Measurements from ENCODE around the gene THOP1. TPM values are rescaled to one million over a fixed set of nuclear protein-coding genes. Genes with fewer than 3 reads are reported as not detected.

Gene THOP1
- total RNA-seq, 2 donors from 2014 or later: 31.3 to 55.2 TPM

DNA sequence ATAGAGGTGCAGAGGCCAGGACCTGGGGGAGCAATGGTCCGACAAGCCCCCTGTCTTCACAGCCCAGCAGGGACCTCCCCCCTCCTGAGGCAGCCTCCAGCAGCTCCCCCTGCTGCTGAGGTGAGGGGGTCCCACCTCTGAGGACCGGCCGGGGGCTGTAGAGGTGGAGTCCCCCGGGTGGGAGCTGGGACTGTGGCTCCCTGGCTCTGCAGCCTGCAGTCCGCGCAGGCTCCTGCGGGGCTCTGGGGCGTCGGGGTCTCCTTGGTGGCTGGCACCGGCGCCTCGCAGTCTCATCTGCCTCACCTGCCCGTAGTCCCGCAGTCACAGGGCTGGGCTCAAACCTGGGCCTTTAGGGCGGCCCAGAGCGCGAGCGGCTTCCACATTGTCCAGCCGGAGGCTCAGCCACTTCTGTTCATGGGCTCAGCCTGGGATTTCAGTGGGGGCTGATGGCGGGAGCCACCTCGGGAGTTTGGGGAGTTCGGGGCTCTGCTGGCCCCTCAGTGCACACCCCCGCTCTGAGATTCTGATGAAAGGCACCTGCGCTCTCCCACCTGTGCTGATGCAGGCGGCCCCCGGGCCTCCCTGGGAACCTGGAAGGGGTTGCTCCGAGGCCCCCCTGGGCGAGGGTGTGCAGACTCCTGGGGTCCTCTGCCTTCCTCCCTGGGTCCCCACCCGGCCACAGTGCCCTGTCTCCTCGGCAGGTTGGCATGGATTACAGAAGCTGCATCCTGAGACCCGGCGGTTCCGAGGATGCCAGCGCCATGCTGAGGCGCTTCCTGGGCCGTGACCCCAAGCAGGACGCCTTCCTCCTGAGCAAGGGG, 27.3 kb downstream of the THOP1 start:
- Histone ChIP-seq H3K27ac (no peak overlapping the region), H3K9me3 (no peaks in the 10 kb centered on the region), H3K36me3 (peaks cover 14% of the 10 kb centered on the region), H3K4me1 (ENCODE audit: control insufficient read depth in 1 of 2, low read depth in 2 of 2) (no peaks in the 10 kb centered on the region), H3K4me3 (no peak overlapping the region), H3K27me3 (replicated peaks; ENCODE audit: insufficient read depth) (no peaks in the 10 kb centered on the region)
- DNase-seq (ENCODE audit: low spot score) (no peak), ATAC-seq (ENCODE audit: insufficient number of reproducible peaks, low FRiP score, low read depth) (no peak)
- TF ChIP-seq, protein P1, sequence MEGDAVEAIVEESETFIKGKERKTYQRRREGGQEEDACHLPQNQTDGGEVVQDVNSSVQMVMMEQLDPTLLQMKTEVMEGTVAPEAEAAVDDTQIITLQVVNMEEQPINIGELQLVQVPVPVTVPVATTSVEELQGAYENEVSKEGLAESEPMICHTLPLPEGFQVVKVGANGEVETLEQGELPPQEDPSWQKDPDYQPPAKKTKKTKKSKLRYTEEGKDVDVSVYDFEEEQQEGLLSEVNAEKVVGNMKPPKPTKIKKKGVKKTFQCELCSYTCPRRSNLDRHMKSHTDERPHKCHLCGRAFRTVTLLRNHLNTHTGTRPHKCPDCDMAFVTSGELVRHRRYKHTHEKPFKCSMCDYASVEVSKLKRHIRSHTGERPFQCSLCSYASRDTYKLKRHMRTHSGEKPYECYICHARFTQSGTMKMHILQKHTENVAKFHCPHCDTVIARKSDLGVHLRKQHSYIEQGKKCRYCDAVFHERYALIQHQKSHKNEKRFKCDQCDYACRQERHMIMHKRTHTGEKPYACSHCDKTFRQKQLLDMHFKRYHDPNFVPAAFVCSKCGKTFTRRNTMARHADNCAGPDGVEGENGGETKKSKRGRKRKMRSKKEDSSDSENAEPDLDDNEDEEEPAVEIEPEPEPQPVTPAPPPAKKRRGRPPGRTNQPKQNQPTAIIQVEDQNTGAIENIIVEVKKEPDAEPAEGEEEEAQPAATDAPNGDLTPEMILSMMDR (IDR thresholded peaks at IDR 0.05): no peak

DNA sequence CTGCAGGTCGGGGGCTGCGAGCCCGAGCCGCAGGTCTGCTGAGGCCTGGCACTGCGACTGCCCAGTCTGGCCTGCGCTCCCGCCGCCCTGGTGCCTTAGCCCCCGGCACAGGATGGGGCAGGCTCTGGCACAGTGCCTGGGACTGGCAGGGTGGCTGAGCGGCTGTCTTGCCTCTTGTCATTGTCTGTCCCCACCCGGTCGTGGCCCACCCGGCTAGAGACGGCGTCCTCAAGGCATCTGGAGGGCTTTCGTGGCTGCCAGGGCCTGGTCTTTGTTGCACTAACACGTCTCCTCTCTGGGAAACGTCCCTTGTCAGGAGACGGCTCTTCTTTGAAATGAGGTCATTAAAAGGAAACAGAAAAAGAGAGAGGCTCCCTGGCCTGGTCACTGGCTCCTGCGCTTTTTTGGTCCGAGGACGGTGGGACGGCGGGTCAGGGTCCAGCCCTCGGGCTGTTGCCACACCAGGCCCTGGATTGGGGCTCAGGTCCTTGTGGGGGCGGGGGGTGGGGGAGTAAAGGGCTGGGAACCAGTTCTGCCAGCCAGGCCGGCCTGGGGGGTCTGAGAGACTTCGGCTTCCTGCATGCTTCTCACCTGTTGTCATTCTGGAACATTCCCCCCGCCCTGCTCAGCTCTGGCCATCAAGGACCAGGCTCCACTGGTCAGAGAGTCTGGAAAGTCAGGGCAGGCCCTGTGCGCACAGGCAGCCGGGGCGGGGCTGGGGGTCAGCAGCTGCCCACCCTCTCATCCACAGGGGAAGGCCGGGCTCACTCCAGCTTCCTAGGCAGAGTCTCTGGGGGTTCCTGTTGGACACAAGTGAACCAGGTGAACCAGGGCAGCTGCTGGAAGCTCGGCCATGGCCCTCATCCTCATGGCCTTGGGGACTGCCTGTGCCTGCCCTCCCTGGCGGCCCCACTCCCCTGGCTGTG, 28.2 kb downstream of the THOP1 start:
- Histone ChIP-seq H3K4me3 (no peak overlapping the region), H3K9me3 (no peaks in the 10 kb centered on the region), H3K4me1 (ENCODE audit: control insufficient read depth in 1 of 2, low read depth in 2 of 2) (no peaks in the 10 kb centered on the region), H3K27me3 (replicated peaks; ENCODE audit: insufficient read depth) (no peaks in the 10 kb centered on the region), H3K36me3 (peaks cover 10% of the 10 kb centered on the region), H3K27ac (no peak overlapping the region)
- TF ChIP-seq, protein P1 (IDR thresholded peaks at IDR 0.05): no peak
- no peak for DNase-seq (ENCODE audit: low spot score)
- ATAC-seq (ENCODE audit: insufficient number of reproducible peaks, low FRiP score, low read depth): no peak

DNA sequence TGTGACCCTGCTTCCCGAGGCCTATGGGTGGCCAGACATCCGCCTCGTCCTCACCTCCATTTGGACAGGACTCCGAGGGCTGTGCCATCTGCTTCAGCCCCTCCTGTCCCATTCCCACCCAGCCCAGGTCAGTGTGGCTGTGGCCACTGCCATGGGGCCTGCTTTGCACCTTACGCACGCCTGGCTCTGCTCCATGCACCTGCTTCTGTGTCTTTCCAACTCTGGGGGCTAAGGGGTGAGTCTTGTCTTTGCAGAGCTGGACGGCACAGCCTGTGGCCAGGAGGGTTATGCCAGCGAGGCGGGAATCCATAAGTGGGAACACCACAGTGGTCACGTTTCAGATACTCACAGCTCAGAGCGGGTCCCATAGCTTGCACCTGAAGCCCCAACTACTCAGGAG, 29.1 kb downstream of the THOP1 start:
- TF ChIP-seq, protein P1 (IDR thresholded peaks at IDR 0.05): no peak
- Histone ChIP-seq H3K4me1 (ENCODE audit: control insufficient read depth in 1 of 2, low read depth in 2 of 2) (no peaks in the 10 kb centered on the region), H3K27me3 (replicated peaks; ENCODE audit: insufficient read depth) (no peaks in the 10 kb centered on the region), H3K9me3 (no peaks in the 10 kb centered on the region), H3K27ac (no peak overlapping the region), H3K4me3 (no peak overlapping the region), H3K36me3 (peaks cover 5% of the 10 kb centered on the region)
- ATAC-seq (ENCODE audit: insufficient number of reproducible peaks, low FRiP score, low read depth): no peak
- DNase-seq (ENCODE audit: low spot score): no peak

DNA sequence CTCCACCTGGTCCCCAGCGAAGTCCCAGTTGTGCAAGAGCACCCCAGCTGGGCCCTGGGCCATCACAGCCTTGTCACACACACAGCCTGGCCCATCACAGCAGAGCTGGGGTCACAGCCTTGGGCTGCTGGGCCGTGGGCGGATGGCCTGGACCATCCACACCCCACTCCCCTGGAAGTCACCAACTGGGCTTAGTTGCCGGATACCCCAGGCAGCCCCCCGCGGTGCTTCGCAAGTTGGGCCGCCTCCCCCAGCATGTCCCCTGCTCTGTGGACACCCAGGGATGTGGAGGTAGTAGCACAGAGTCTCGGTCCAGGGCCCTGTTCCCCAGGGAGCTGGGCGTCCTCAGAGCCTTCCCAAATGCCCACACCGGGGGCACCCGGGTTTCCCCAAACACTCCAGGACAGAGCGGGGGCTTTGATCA, 29.9 kb downstream of the THOP1 start:
- Histone ChIP-seq H3K4me1 (ENCODE audit: control insufficient read depth in 1 of 2, low read depth in 2 of 2) (peaks cover 0 to 2% of the 10 kb centered on the region in 2 donors), H3K9me3 (no peaks in the 10 kb centered on the region), H3K27ac (no peak overlapping the region), H3K4me3 (no peak overlapping the region), H3K27me3 (replicated peaks; ENCODE audit: insufficient read depth) (no peaks in the 10 kb centered on the region), H3K36me3 (no peaks in the 10 kb centered on the region)
- TF ChIP-seq, protein P1 (IDR thresholded peaks at IDR 0.05): no peak
- DNase-seq (ENCODE audit: low spot score): no peak
- ATAC-seq (ENCODE audit: insufficient number of reproducible peaks, low FRiP score, low read depth): no peak

DNA sequence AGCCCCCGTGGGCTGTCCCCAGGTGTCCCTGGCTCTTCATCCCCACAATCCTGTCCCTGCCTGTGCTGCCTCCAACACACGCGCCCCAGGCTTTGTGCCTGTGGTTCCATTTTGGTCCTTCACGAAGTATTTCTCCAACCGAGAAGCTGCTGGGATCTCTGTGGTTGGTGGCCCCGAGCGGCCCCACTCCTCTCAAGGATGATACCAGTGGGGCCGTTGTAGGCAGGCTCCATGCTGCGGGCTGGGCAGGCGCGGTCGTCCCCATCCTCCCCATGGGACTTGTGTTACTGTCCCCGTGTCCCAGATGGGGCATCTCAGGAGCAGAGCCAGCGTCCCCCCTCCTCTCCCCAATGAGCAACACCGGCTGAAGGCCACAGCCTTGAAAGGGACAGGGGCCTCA, 30.6 kb downstream of the THOP1 start:
- DNase-seq (ENCODE audit: low spot score) (no peak), ATAC-seq (ENCODE audit: insufficient number of reproducible peaks, low FRiP score, low read depth) (no peak)
- H3K27me3 ChIP-seq (replicated peaks; ENCODE audit: insufficient read depth): no peaks in the 10 kb centered on the region
- peaks cover 6 to 10% of the 10 kb centered on the region in 2 donors for H3K4me1 ChIP-seq (ENCODE audit: control insufficient read depth in 1 of 2, low read depth in 2 of 2)
- H3K27ac ChIP-seq: no peak overlapping the region
- H3K9me3 ChIP-seq: no peaks in the 10 kb centered on the region
- TF ChIP-seq, protein P1 (IDR thresholded peaks at IDR 0.05): no peak
- no peak overlapping the region for H3K4me3 ChIP-seq
- no peaks in the 10 kb centered on the region for H3K36me3 ChIP-seq
